Neuronal stem cell (in vitro differentiated cells): Measurements from ENCODE around the gene ARHGAP22.

ENCODE experiments used
- DNase-seq: peaks from one replicate; pipeline ENCODE4 v3.0.0-alpha.2; 2013; ENCODE audit warnings: low spot score
- H2AFZ ChIP-seq: one replicate; pipeline ENCODE4 v1.6.1; 2013; ENCODE audit warnings: mild to moderate bottlenecking, low read length, inconsistent platforms
- H2AK5ac ChIP-seq: 2 replicates; pipeline ENCODE4 v1.6.1; 2013; ENCODE audit warnings: low read depth, mild to moderate bottlenecking, inconsistent platforms, low read length, moderate library complexity, mixed read lengths
- H2BK120ac ChIP-seq: 2 replicates; pipeline ENCODE4 v1.6.1; 2013; ENCODE audit warnings: low read depth, mild to moderate bottlenecking, inconsistent platforms, low read length, moderate library complexity, mixed read lengths
- H2BK12ac ChIP-seq: one replicate; pipeline ENCODE4 v1.6.1; 2013; ENCODE audit warnings: low read length, inconsistent platforms
- H2BK15ac ChIP-seq: 2 replicates; pipeline ENCODE4 v1.6.1; 2013; ENCODE audit warnings: mild to moderate bottlenecking, low read length, inconsistent platforms, mixed read lengths
- H2BK5ac ChIP-seq: one replicate; pipeline ENCODE4 v1.6.1; 2013; ENCODE audit warnings: inconsistent platforms, mild to moderate bottlenecking, low read length, moderate library complexity
- H3K14ac ChIP-seq: one replicate; pipeline ENCODE4 v1.6.1; 2013; ENCODE audit warnings: low read length, inconsistent platforms
- H3K18ac ChIP-seq: 2 replicates; pipeline ENCODE4 v1.6.1; 2013; ENCODE audit warnings: low read length, inconsistent platforms
- H3K23ac ChIP-seq: 2 replicates; pipeline ENCODE4 v1.6.1; 2013; ENCODE audit warnings: low read depth, mild to moderate bottlenecking, mixed read lengths, low read length, inconsistent platforms; ENCODE audit not compliant: poor library complexity
- H3K27ac ChIP-seq: replicated peaks from 3 replicates; pipeline ENCODE4 v1.5.1; 2013; ENCODE audit warnings: low read length, inconsistent platforms
- H3K27me3 ChIP-seq, 3 experiments: 2 replicates each; pipeline ENCODE4 v1.6.1; 2013; ENCODE audit warnings: low read length in 3 of 3, mild to moderate bottlenecking in 2 of 3, inconsistent platforms in 1 of 3, low read depth in 1 of 3, mixed read lengths in 1 of 3, moderate library complexity in 1 of 3; ENCODE audit not compliant: control insufficient read depth in 3 of 3, insufficient read depth in 3 of 3
- H3K36me3 ChIP-seq, 2 donors: replicated peaks in 1 of 2; 2 replicates each; pipeline ENCODE4 v1.6.1; 2013; ENCODE audit warnings: low read length in 2 of 2; ENCODE audit not compliant: control insufficient read depth in 2 of 2, insufficient read depth in 2 of 2
- H3K4ac ChIP-seq: 2 replicates; pipeline ENCODE4 v1.6.1; 2013; ENCODE audit warnings: inconsistent platforms, mild to moderate bottlenecking, low read length, moderate library complexity
- H3K4me1 ChIP-seq, 2 donors: 1 replicate in 1 of 2; 2 replicates in 1 of 2; pipeline ENCODE4 v1.6.1; 2013; ENCODE audit warnings: low read length in 2 of 2, low read depth in 1 of 2; ENCODE audit not compliant: control insufficient read depth in 2 of 2, insufficient read depth in 1 of 2
- H3K4me2 ChIP-seq: one replicate; pipeline ENCODE4 v1.6.1; 2013; ENCODE audit warnings: mild to moderate bottlenecking, low read length, inconsistent platforms; ENCODE audit not compliant: insufficient read depth, poor library complexity, severe bottlenecking
- H3K4me3 ChIP-seq, 2 donors: 2 replicates each; pipeline ENCODE4 v1.5.1; 2013; ENCODE audit warnings: low read length in 2 of 2, mild to moderate bottlenecking in 2 of 2, inconsistent platforms in 1 of 2, moderate library complexity in 1 of 2
- H3K79me1 ChIP-seq: one replicate; pipeline ENCODE4 v1.6.1; 2013; ENCODE audit warnings: low read depth, mild to moderate bottlenecking, inconsistent platforms, low read length, moderate library complexity
- H3K9ac ChIP-seq: one replicate; pipeline ENCODE4 v1.6.1; 2013; ENCODE audit warnings: mild to moderate bottlenecking, low read depth, low read length, inconsistent platforms; ENCODE audit not compliant: poor library complexity
- H3K9me3 ChIP-seq, 2 donors: replicated peaks in 1 of 2; 2 replicates each; pipeline versions ENCODE3 to v1.6.1; 2013; ENCODE audit warnings: low read length in 2 of 2, mild to moderate bottlenecking in 2 of 2, inconsistent platforms in 1 of 2, low read depth in 1 of 2, mixed read lengths in 1 of 2, moderate library complexity in 1 of 2; ENCODE audit not compliant: control insufficient read depth in 2 of 2, insufficient read depth in 1 of 2
- H4K8ac ChIP-seq: one replicate; pipeline ENCODE4 v1.6.1; 2013; ENCODE audit warnings: low read depth, mild to moderate bottlenecking, inconsistent platforms, low read length, moderate library complexity
- H4K91ac ChIP-seq: one replicate; pipeline ENCODE4 v1.6.1; 2013; ENCODE audit warnings: low read length, low read depth, mild to moderate bottlenecking, inconsistent platforms; ENCODE audit not compliant: poor library complexity
- WGBS, 2 donors: extraction: QIAGEN DNeasy Blood & Tissue Kit; methylation state at CpG; one replicate each; pipeline ENCODE4 v1.1.7; 2013; ENCODE audit warnings: missing lambda C conversion rate in 2 of 2, mixed read lengths in 1 of 2; ENCODE audit not compliant: insufficient read length in 2 of 2, insufficient replicate concordance in 1 of 2; ENCODE audit errors: extremely low coverage in 2 of 2; 5-methylcytosine and 5-hydroxymethylcytosine counted together

ARHGAP22 gene

GRCh38 chr10:48503293-48503911 lies 101.5 kb downstream of the ARHGAP22 start:
- Histone ChIP-seq H3K4me2 (no peak overlapping the region), H3K27ac (no peak overlapping the region), H3K23ac (no peak overlapping the region), H3K9ac (no peak overlapping the region), H2BK5ac (no peak overlapping the region), H3K14ac (peak overlapping the region; percentile 11), H2BK15ac (no peak overlapping the region), H4K91ac (no peak overlapping the region), H3K4ac (no peak overlapping the region), H2BK12ac (no peak overlapping the region), H3K36me3 (no peaks in the 10 kb centered on the region), H2AFZ (no peak overlapping the region), H3K79me1 (no peaks in the 10 kb centered on the region), H3K18ac (no peak overlapping the region), H3K9me3 (no peaks in the 10 kb centered on the region), H2BK120ac (no peak overlapping the region), H3K4me3 (no peak overlapping the region), H3K4me1 (peaks cover 0 to 2% of the 10 kb centered on the region in 2 donors), H4K8ac (no peak overlapping the region), H2AK5ac (no peak overlapping the region), H3K27me3 (no peaks in the 10 kb centered on the region)
- WGBS, 2 donors = no CpG with 5 or more reads among the region's 11 CpGs
- no peak for DNase-seq

- Histone ChIP-seq H3K4me1 (peaks cover 0 to 2% of the 10 kb centered on the region in 2 donors), H3K14ac (no peak overlapping the region), H2BK120ac (no peak overlapping the region), H4K8ac (no peak overlapping the region), H3K9me3 (no peaks in the 10 kb centered on the region), H3K23ac (no peak overlapping the region), H3K4me2 (no peak overlapping the region), H3K9ac (no peak overlapping the region), H3K79me1 (no peaks in the 10 kb centered on the region), H3K27ac (no peak overlapping the region), H3K18ac (no peak overlapping the region), H2AK5ac (no peak overlapping the region), H2AFZ (no peak overlapping the region), H3K36me3 (no peaks in the 10 kb centered on the region), H2BK12ac (no peak overlapping the region), H3K4me3 (no peak overlapping the region), H3K27me3 (peaks cover 0 to 4% (median 0%) of the 10 kb centered on the region in 3 experiments), H2BK15ac (no peak overlapping the region), H3K4ac (no peak overlapping the region), H2BK5ac (no peak overlapping the region), H4K91ac (no peak overlapping the region)
- WGBS, 2 donors = no CpG with 5 or more reads among the region's 9 CpGs
- no peak for DNase-seq
These were observed 102.1 kb downstream of the ARHGAP22 start for GRCh38 chr10:48502791-48503190.

- H2BK15ac ChIP-seq = no peak overlapping the region
- H3K4ac ChIP-seq = no peak overlapping the region
- no peak overlapping the region for H3K14ac ChIP-seq
- H2BK5ac ChIP-seq = no peak overlapping the region
- no peaks in the 10 kb centered on the region for H3K79me1 ChIP-seq
- no peak overlapping the region for H3K18ac ChIP-seq
- H3K9me3 ChIP-seq = no peaks in the 10 kb centered on the region
- no peak overlapping the region for H4K91ac ChIP-seq
- no peak overlapping the region for H3K9ac ChIP-seq
- no peak for DNase-seq
- peaks cover 0 to 2% of the 10 kb centered on the region in 2 donors for H3K4me1 ChIP-seq
- no peak overlapping the region for H2BK120ac ChIP-seq
- H2BK12ac ChIP-seq = no peak overlapping the region
- no peak overlapping the region for H2AFZ ChIP-seq
- no peak overlapping the region for H2AK5ac ChIP-seq
- no peak overlapping the region for H3K27ac ChIP-seq
- H3K27me3 ChIP-seq = peaks cover 0 to 7% (median 0%) of the 10 kb centered on the region in 3 experiments
- H3K36me3 ChIP-seq = no peaks in the 10 kb centered on the region
- no peak overlapping the region for H3K23ac ChIP-seq
- H3K4me2 ChIP-seq = no peak overlapping the region
- WGBS, 2 donors = 100% methylated on average over 1 of the region's 6 CpGs
- H3K4me3 ChIP-seq = no peak overlapping the region
- H4K8ac ChIP-seq = no peak overlapping the region
These were observed 102.8 kb downstream of the ARHGAP22 start for GRCh38 chr10:48501787-48502771.

GRCh38 chr10:48501226-48501625 lies 103.6 kb downstream of the ARHGAP22 start:
- Histone ChIP-seq H3K23ac (no peak overlapping the region), H2BK5ac (no peak overlapping the region), H3K4me1 (peaks cover 0 to 2% of the 10 kb centered on the region in 2 donors), H3K27ac (no peak overlapping the region), H4K8ac (no peak overlapping the region), H2AK5ac (no peak overlapping the region), H3K27me3 (peaks cover 0 to 7% (median 0%) of the 10 kb centered on the region in 3 experiments), H3K18ac (no peak overlapping the region), H2AFZ (no peak overlapping the region), H2BK12ac (no peak overlapping the region), H3K79me1 (no peaks in the 10 kb centered on the region), H3K9me3 (no peaks in the 10 kb centered on the region), H3K4me2 (no peak overlapping the region), H2BK15ac (no peak overlapping the region), H2BK120ac (no peak overlapping the region), H3K9ac (no peak overlapping the region), H3K14ac (no peak overlapping the region), H3K36me3 (no peaks in the 10 kb centered on the region), H3K4me3 (no peak overlapping the region), H3K4ac (no peak overlapping the region), H4K91ac (no peak overlapping the region)
- no peak for DNase-seq
- WGBS, 2 donors = no CpG with 5 or more reads among the region's 2 CpGs
